Upper lobe of left lung (tissue), 6 donors: ENCODE results near the gene COL18A1. TPM values are rescaled to one million over a fixed set of nuclear protein-coding genes. Genes with fewer than 3 reads are reported as not detected.
A peak's percentile ranks its signal among the peaks of the same experiment; 100 is the strongest.

Experiments used
- ATAC-seq, 2 donors: fragments of 200-7000 bp; cut with Tn5 transposase; one replicate each; pipeline ENCODE4 v1.9.1; 2022; ENCODE audit warnings: mild to moderate bottlenecking in 2 of 2, moderate library complexity in 2 of 2; ENCODE audit not compliant: low FRiP score in 2 of 2
- DNase-seq, 2 donors: peaks; one replicate each; pipeline ENCODE4 v3.0.0-alpha.2; 2019 to 2020
- H3K27ac ChIP-seq, 4 donors: fragments of 200-600 bp; sonication (generic); one replicate each; pipeline ENCODE4 v1.5.1; 2016 to 2019
- H3K27me3 ChIP-seq, 4 donors: fragments of 200-600 bp; sonication (generic); one replicate each; pipeline ENCODE4 v1.5.1; 2017 to 2019
- H3K36me3 ChIP-seq, 4 donors: fragments of 200-600 bp; sonication (generic); one replicate each; pipeline ENCODE4 v1.5.1; 2016 to 2019
- H3K4me1 ChIP-seq, 4 donors: fragments of 200-600 bp; sonication (generic); one replicate each; pipeline ENCODE4 v1.5.1; 2018 to 2019
- H3K4me3 ChIP-seq, 4 donors: fragments of 200-600 bp; sonication (generic); one replicate each; pipeline ENCODE4 v1.5.1; 2017 to 2019; ENCODE audit warnings: mild to moderate bottlenecking in 2 of 4, moderate library complexity in 1 of 4
- H3K9me3 ChIP-seq, 4 donors: fragments of 200-600 bp; sonication (generic); one replicate each; pipeline ENCODE4 v1.5.1; 2018 to 2019
- CTCF ChIP-seq, 6 experiments: fragments of 450-650 bp in 4 of 6; fragments of 200-600 bp in 2 of 6; sonication (generic) in 2 of 6; IDR thresholded peaks; one replicate each; pipeline ENCODE4 v1.5.1; 2016 to 2019; ENCODE audit warnings: antibody characterized with exemption in 6 of 6
- EP300 ChIP-seq, 4 donors: sonication (generic); formaldehyde crosslinking; IDR thresholded peaks; one replicate each; pipeline ENCODE4 v1.5.1; 2017; ENCODE audit warnings: antibody characterized with exemption in 4 of 4, control low read depth in 2 of 4
- POLR2A ChIP-seq, 4 donors: fragments of 450-650 bp; IDR thresholded peaks; one replicate each; pipeline ENCODE4 v1.5.1; 2016 to 2017; ENCODE audit warnings: antibody characterized with exemption in 4 of 4, mild to moderate bottlenecking in 2 of 4
- POLR2AphosphoS5 ChIP-seq, 2 donors: sonication (generic); formaldehyde crosslinking; IDR thresholded peaks; one replicate each; pipeline ENCODE4 v1.5.1; 2017; ENCODE audit warnings: antibody characterized with exemption in 2 of 2
- WGBS, 2 donors: methylation state at CpG; one replicate each; pipeline ENCODE4 v1.1.5; 2017 to 2018; 5-methylcytosine and 5-hydroxymethylcytosine counted together
- total RNA-seq, 6 donors: library from RNA; depleted of rRNA in 4 of 6; stranded (reverse); fragments of >200 nt in 4 of 6; gene quantifications; one replicate each; pipeline versions ENCODE4 v1.1.0 to v1.2.1, GENCODE V29; 2016 to 2021
- donor health status: DM: no; HTN: no; CAD: no; lungs with moderate emphysema.
- donor health status: DM: no; HTN: yes; CAD: no; lungs with severe emphysema.

The COL18A1 gene
- total RNA-seq, 6 donors from 2014 or later, result 34.5 to 138 (median 70.5) TPM

- peak overlapping the region; percentile 76 to 85 (median 81) for H3K27ac ChIP-seq
These were observed 147.1 kb downstream of the COL18A1 start for GRCh38 chr21:45551783-45552695.

GRCh38 chr21:45552696-45553391 is 147.9 kb downstream of the COL18A1 start:
- DNase-seq, result peak; percentile 23 to 76
- no peaks in the 10 kb centered on the region for H3K27me3 ChIP-seq
- H3K4me3 ChIP-seq, result no peak overlapping the region
- no peaks in the 10 kb centered on the region for H3K9me3 ChIP-seq
- H3K4me1 ChIP-seq, result peaks cover 0 to 42% (median 18%) of the 10 kb centered on the region in 4 donors
- no peaks in the 10 kb centered on the region for H3K36me3 ChIP-seq
- WGBS, 2 donors, result 84 to 87% methylated on average over 16 to 29 of the region's 29 CpGs
- ATAC-seq, result no peak
- H3K27ac ChIP-seq, result peak overlapping the region; percentile 76 to 85 (median 81)
- TF ChIP-seq EP300 (IDR thresholded peaks at IDR 0.05) (no peak), POLR2A (IDR thresholded peaks at IDR 0.05) (no peak), POLR2AphosphoS5 (IDR thresholded peaks at IDR 0.05) (no peak), CTCF (IDR thresholded peaks at IDR 0.05) (no peak)

More at GRCh38 chr21:45551783-45552695, 147.1 kb downstream of the COL18A1 start:
- Histone ChIP-seq H3K9me3 (no peaks in the 10 kb centered on the region), H3K4me1 (peaks cover 0 to 42% (median 18%) of the 10 kb centered on the region in 4 donors), H3K27me3 (no peaks in the 10 kb centered on the region), H3K4me3 (no peak overlapping the region), H3K36me3 (no peaks in the 10 kb centered on the region)
- DNase-seq (peak in 1 of 2 donors; percentile 19), ATAC-seq (no peak)
- WGBS, 2 donors, result 88 to 93% methylated on average over 29 to 30 of the region's 35 CpGs
- no peak for TF ChIP-seq EP300 (IDR thresholded peaks at IDR 0.05)
- no peak for TF ChIP-seq POLR2A (IDR thresholded peaks at IDR 0.05)
- TF ChIP-seq CTCF (IDR thresholded peaks at IDR 0.05), result no peak
- no peak for TF ChIP-seq POLR2AphosphoS5 (IDR thresholded peaks at IDR 0.05)

GRCh38 chr21:45554477-45555175 is 149.7 kb downstream of the COL18A1 start:
- Histone ChIP-seq H3K27ac (peak overlapping the region; percentile 61 to 87 (median 83)), H3K4me1 (peaks cover 0 to 42% (median 18%) of the 10 kb centered on the region in 4 donors), H3K27me3 (no peaks in the 10 kb centered on the region), H3K4me3 (peak overlapping the region; percentile 50 to 63 (median 52)), H3K36me3 (no peaks in the 10 kb centered on the region), H3K9me3 (no peaks in the 10 kb centered on the region)
- WGBS, 2 donors, result 1 to 5% methylated on average over 20 to 23 of the region's 53 CpGs
- DNase-seq, result peak; percentile 88 to 99
- TF ChIP-seq POLR2A (IDR thresholded peaks at IDR 0.05) (peak in 1 of 4 donors; percentile 61), POLR2AphosphoS5 (IDR thresholded peaks at IDR 0.05) (peak; percentile 28 to 32), CTCF (IDR thresholded peaks at IDR 0.05) (peak; percentile 85 to 98 (median 94)), EP300 (IDR thresholded peaks at IDR 0.05) (no peak)
- peak; percentile 86 to 89 for ATAC-seq

GRCh38 chr21:45555251-45555556 is 150.2 kb downstream of the COL18A1 start:
- Histone ChIP-seq H3K36me3 (no peaks in the 10 kb centered on the region), H3K27ac (peak overlapping the region; percentile 62 to 86 (median 76)), H3K4me3 (peak overlapping the region; percentile 51 to 66 (median 56)), H3K9me3 (no peaks in the 10 kb centered on the region), H3K4me1 (peaks cover 0 to 37% (median 17%) of the 10 kb centered on the region in 4 donors), H3K27me3 (no peaks in the 10 kb centered on the region)
- 0% methylated on average over 4 of the region's 34 CpGs; no CpG with 5 or more reads in 1 of the 2 donors for WGBS, 2 donors
- no peak for DNase-seq
- TF ChIP-seq EP300 (IDR thresholded peaks at IDR 0.05), result no peak
- TF ChIP-seq POLR2A (IDR thresholded peaks at IDR 0.05), result no peak
- no peak for TF ChIP-seq CTCF (IDR thresholded peaks at IDR 0.05)
- no peak for TF ChIP-seq POLR2AphosphoS5 (IDR thresholded peaks at IDR 0.05)
- ATAC-seq, result no peak
